Daoy (cell line): ENCODE results near the gene ATOSB. TPM values are rescaled to one million over a fixed set of nuclear protein-coding genes. Genes with fewer than 3 reads are reported as not detected.

Experiments used
- DNase-seq: peaks from one replicate; pipeline ENCODE4 v3.0.0-alpha.2; 2015; ENCODE audit warnings: low read depth
- total RNA-seq: library from RNA; depleted of rRNA; stranded (reverse); fragments of >200 nt; shearing (Covaris generic); gene quantifications from 2 replicates; pipeline ENCODE4 v1.2.3, GENCODE V29; 2014

The ATOSB gene
- total RNA-seq, 1 experiment from 2014 or later = 4.7 TPM

DNA sequence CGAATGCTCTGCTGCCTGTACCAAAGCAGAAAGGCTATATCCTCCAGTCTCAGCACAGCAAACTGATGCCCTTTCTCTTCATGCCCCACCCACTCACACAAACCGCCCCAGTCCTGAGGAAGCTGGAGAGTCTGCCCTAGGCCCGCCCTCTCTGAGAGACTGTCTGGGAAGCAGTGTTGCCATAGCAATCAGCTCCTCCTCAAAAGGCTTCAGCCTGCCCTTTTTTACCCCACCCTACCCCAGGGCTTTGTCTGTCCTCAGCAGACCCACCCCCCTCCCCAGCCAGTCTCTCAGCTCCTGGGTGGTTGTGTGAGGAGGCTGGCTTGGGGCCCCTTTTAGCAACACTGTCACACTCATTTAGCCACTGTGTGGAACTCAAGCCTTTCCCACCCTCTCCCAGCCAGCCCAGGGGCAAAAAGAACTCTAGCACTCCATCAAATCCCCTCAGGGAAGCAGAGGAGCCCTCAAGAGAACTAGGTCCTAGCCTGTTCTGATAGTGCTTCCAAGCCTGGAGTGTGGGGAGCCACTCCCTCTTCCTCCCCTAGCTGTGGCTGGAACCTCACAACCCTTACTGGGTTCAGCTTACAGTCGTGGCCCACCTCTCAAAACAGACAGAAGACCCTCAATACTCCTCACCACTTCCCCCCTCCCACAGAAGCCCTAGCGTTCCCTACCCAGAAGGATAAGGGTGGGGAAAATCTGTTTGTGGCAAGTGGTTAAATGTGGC is 1.4 kb downstream of the ATOSB start:
- peak; percentile 90 for DNase-seq

DNA sequence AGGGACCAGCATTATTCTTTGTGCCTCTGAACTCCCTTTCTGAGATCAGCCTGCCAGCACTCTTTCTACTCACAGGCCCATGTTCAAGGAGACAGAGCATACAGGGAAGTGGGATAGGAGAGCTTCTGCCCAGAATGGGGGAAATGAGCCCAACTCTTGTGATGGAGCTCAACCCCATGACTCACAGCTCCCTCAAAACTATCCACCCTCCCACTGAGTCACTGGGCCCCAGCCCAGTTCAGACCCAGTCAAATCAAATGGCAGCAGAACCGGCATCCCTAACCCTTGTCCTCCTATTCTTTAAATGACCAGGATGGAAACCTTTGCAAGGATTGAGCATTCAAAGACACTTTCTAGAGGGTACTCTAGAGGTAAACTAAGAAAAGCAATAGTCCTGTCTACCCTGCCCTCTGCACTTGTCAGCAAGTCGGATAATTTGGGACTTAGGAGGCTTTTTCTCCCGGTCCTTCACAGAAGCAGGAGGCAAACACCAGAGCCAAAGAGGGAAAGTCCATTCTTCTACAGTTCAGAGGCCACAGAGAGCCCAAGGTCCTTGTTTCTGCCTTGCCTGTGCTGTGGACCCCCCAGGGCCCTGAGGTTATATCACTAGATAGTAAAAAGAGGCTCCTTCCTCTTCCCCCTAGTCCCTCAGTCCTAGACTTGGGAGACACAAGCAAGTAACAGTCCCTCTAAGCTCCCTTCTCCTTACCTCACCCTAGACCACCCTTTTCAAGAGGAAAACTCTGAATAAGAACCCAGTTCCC is 3.2 kb downstream of the ATOSB start:
- DNase-seq = peak; percentile 65

- DNase-seq = peak; percentile 99
These were observed 4.4 kb downstream of the ATOSB start for GRCh38 chr9:35111001-35111933.

DNA sequence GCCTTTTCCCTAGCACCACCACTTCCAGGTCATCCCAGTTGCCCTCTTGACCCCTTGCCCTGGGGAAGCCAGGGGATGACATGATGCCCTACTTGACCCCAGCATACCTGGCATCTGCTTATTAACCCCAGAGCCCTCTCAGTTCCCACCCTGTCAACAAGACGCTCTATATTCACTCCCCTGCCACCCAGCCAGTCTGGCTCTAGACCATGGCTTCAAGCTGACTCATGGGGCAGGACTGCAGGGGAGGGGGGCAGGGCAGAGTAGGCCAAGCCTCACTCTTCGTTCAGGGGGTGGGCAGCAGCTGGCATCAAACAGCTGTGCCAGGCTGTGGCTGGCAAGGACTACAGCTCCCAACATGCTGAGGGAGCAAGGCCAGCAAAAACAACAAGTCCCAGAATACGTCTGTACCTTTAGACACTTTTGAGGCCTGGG is 5.3 kb downstream of the ATOSB start:
- DNase-seq = peak; percentile 81

GRCh38 chr9:35108946-35109575 is 6.6 kb downstream of the ATOSB start:
- no peak for DNase-seq

- no peak for DNase-seq
These were observed 7.2 kb downstream of the ATOSB start for GRCh38 chr9:35108461-35108860.

GRCh38 chr9:35107297-35108290 is 8.1 kb downstream of the ATOSB start:
- no peak for DNase-seq

DNA sequence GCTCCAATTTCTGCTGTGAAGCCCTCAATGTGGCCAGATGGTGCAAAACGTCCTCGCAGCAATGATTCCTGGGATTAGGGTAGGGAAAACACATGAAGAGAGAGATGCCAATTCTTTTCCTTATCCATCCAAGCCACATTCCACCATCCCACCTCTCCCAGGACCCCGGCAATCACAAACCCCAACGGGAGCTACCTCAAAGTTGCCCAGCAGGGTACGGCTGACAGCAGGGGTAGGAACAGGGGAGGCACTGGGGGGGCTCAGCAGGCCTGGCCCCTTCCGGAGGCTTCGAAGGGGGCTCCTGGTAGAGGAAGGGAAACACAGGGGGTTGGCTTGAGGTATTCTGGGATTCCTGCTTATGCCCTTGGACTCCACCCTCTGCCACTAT is 9.3 kb downstream of the ATOSB start:
- DNase-seq = no peak

GRCh38 chr9:35105571-35106342 is 9.9 kb downstream of the ATOSB start:
- DNase-seq = no peak

- DNase-seq = no peak
These were observed 10.5 kb downstream of the ATOSB start for GRCh38 chr9:35105126-35105525.

- DNase-seq = no peak
These were observed 11.1 kb downstream of the ATOSB start for GRCh38 chr9:35104586-35104985.

- DNase-seq = no peak
These were observed 11.9 kb downstream of the ATOSB start for GRCh38 chr9:35103660-35104191.

DNA sequence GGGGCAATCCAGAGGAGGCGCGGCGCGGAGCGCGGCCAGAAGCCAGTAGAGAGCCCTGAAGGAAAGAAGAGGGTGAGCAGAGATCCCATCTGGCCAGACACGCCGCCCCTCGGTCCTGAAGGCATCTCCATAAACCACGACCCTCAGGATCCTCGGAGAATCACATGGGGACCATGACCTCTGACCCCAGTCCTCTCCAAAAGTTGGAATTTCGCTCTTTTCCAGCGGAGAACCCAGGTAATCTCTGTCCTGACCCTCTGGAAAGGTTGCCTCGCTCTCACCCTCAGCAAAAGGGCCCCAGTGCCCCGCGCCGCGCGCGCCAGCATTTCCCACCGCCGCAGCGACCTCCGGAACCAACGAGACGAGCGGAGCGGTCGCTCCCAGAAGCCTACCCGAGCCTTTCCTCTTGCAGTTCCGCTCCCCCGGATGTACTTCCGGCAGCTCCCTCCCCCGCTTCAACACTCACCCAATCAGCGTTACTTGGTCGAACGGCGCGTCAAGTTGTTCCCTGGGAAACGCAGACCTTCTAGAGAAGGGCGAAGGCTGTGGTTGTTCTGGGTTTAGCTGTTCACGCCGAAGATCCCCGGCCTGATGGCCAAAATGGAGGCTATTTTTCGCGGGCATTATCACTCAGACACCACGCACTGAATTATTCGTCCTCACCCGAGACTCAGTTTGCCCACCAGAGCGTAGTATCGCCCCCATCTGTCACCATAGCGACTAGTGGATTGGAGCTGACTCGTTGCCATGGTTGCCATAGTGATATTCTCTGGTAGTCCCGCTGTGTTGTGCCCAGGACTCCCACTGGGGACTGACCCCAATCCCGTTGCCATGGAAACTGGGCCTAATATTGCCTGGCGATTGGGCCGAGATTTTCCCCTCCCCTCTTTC is 12.6 kb downstream of the ATOSB start, which contains the start of gene STOML2:
STOML2 (minus strand) TSS at position 363 of the 891 bp plus-strand sequence; CDS start at position 326, 37 bp downstream.
- peak; percentile 98 for DNase-seq

- DNase-seq = peak; percentile 17
These were observed 13.2 kb downstream of the ATOSB start for GRCh38 chr9:35102465-35102768.

DNA sequence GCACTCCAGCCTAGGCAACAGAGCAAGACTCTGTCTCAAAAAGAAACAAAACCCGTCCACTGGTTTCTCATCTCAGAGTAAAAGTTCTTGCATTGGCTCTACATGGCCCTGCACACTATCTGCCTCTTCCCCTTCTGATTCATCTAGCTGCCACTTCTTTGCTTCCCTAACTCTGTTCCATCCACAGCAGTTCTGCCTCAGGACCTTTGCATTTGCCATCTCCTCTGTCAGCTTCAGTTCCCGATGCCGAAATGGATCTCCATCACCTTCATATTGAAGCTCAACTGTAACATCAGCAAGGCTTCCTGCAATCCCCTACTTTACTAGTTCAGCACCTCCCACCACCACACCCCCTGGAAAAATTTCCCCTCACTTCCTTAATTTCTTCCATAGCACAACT is 18.1 kb downstream of the ATOSB start:
- no peak for DNase-seq

GRCh38 chr9:35096035-35096849 is 19.4 kb downstream of the ATOSB start, which contains the start of gene PIGO:
PIGO (minus strand) TSS chr9:35096591; CDS start chr9:35095565, 1,026 bp downstream.
- DNase-seq = peak; percentile 94

DNA sequence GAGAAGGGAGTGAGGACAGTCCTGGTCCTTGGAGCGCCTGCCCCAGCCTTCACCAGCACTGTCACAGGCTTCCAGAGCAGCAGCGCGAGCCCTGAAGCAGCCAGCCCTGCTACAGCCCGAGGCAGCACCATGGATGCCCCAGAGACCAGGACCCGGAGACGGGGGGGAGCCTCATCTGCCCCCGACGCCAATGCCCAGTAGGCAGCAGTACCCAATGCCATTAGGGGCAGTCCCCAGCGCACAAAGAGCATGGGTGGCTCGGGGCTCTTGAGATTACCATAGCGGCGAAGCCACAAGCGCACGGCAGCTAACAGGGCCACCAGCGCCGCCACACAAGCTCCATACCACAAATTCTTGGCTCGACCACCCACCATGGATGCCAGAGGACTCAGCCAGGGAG is 24.1 kb downstream of the ATOSB start:
- DNase-seq = no peak
